Measurements from ENCODE around the gene FAM186B.

The FAM186B gene

GRCh38 chr12:49548822-49549648 lies 56.4 kb downstream of the FAM186B start:
- no peak for TF ChIP-seq ZFX (IDR thresholded peaks at IDR 0.05; ENCODE audit: borderline replicate concordance)
- peak; percentile 77 for TF ChIP-seq CTCF (IDR thresholded peaks at IDR 0.05)
- H3K27ac ChIP-seq, result no peak overlapping the region

- H3K27ac ChIP-seq, result no peak overlapping the region
- TF ChIP-seq CTCF (IDR thresholded peaks at IDR 0.05) (no peak), ZFX (IDR thresholded peaks at IDR 0.05; ENCODE audit: borderline replicate concordance) (no peak)
Observed at GRCh38 chr12:49548481-49548821, 57.0 kb downstream of the FAM186B start.

- TF ChIP-seq ZFX (IDR thresholded peaks at IDR 0.05; ENCODE audit: borderline replicate concordance) (no peak), CTCF (IDR thresholded peaks at IDR 0.05) (no peak)
- H3K27ac ChIP-seq, result no peak overlapping the region
Observed at GRCh38 chr12:49547090-49547690, 58.2 kb downstream of the FAM186B start.

GRCh38 chr12:49546481-49546880 lies 59.0 kb downstream of the FAM186B start:
- TF ChIP-seq ZFX (IDR thresholded peaks at IDR 0.05; ENCODE audit: borderline replicate concordance), result no peak
- no peak for TF ChIP-seq CTCF (IDR thresholded peaks at IDR 0.05)
- H3K27ac ChIP-seq, result no peak overlapping the region

- no peak for TF ChIP-seq CTCF (IDR thresholded peaks at IDR 0.05)
- no peak for TF ChIP-seq ZFX (IDR thresholded peaks at IDR 0.05; ENCODE audit: borderline replicate concordance)
Observed at GRCh38 chr12:49545815-49546214, 59.6 kb downstream of the FAM186B start.

GRCh38 chr12:49543914-49544815 lies 61.3 kb downstream of the FAM186B start:
- TF ChIP-seq ZFX (IDR thresholded peaks at IDR 0.05; ENCODE audit: borderline replicate concordance) (no peak), CTCF (IDR thresholded peaks at IDR 0.05) (no peak)
- H3K27ac ChIP-seq, result no peak overlapping the region

More at GRCh38 chr12:49545815-49546214, 59.6 kb downstream of the FAM186B start:
- no peak overlapping the region for H3K27ac ChIP-seq

Data from 22Rv1 (cell line).